Measurements from ENCODE around the gene ARHGEF39. TPM values are rescaled to one million over a fixed set of nuclear protein-coding genes. Genes with fewer than 3 reads are reported as not detected.

Gene ARHGEF39
- polyA plus RNA-seq, 4 donors, result 0.54 to 8.7 (median 3.3) TPM

DNA sequence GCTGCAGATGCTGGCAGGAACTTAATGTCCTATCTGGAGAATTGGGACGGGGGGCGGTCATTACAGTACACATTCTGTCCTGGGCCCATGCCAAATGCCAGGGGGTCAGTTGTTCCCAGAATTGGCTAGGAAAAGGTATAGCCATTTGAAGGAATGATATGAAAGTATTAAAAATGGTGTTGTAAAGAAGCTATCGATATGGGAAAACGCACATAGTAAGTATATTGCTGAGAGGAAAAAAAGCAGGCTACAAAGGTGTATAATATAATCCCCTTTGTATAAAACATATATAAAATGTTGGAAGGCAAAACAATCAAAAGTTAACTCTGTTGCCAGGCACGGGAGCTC lies 450 bp upstream of the ARHGEF39 start:
- Histone ChIP-seq H3K27ac (ENCODE audit: low read depth in 1 of 3, low read length in 2 of 3) (peak overlapping the region in 1 of 3 donors; percentile 71), H3K4me1 (ENCODE audit: control insufficient read depth in 3 of 3, insufficient read depth in 2 of 3, low read depth in 1 of 3, low read length in 2 of 3) (peaks cover 0 to 38% (median 2%) of the 10 kb centered on the region in 3 donors), H3K27me3 (ENCODE audit: control insufficient read depth in 3 of 3, insufficient read depth in 3 of 3, low read length in 3 of 3) (no peaks in the 10 kb centered on the region), H3K9me3 (ENCODE audit: control insufficient read depth in 2 of 2, insufficient read depth in 1 of 2, low read depth in 1 of 2, low read length in 1 of 2) (no peaks in the 10 kb centered on the region), H3K36me3 (ENCODE audit: control insufficient read depth in 3 of 3, insufficient read depth in 2 of 3, low read depth in 1 of 3, low read length in 3 of 3) (peaks cover 0 to 18% (median 0%) of the 10 kb centered on the region in 3 donors), H3K4me3 (ENCODE audit: low read depth in 1 of 3, low read length in 3 of 3) (peak overlapping the region; percentile 40 to 75 (median 40))
- FAIRE-seq (no peak), DNase-seq (no peak)
- 20 to 28% (median 21%) methylated on average over 5 of the region's 5 CpGs for WGBS, 3 donors

DNA sequence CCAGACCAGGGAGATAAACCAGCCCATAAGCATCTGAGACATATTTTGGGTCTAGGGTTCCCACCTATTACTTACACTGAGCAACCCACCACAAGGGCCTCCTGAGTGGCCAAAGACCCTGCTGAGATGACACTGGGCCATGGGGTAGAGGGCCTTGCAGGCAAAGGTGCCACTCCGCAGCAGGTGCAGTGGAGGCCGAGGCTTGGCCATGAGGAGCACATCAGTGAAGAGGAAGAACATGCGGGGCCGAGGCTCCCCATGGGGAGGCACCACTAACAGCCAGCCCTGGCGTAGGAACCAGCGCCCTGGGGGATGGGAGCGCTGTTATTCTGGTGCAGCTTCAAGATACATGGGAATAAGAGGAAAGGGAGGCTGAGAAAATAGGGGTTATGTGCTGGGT lies 2.6 kb downstream of the ARHGEF39 start:
- H3K27ac ChIP-seq (ENCODE audit: low read depth in 1 of 3, low read length in 2 of 3), result no peak overlapping the region

DNA sequence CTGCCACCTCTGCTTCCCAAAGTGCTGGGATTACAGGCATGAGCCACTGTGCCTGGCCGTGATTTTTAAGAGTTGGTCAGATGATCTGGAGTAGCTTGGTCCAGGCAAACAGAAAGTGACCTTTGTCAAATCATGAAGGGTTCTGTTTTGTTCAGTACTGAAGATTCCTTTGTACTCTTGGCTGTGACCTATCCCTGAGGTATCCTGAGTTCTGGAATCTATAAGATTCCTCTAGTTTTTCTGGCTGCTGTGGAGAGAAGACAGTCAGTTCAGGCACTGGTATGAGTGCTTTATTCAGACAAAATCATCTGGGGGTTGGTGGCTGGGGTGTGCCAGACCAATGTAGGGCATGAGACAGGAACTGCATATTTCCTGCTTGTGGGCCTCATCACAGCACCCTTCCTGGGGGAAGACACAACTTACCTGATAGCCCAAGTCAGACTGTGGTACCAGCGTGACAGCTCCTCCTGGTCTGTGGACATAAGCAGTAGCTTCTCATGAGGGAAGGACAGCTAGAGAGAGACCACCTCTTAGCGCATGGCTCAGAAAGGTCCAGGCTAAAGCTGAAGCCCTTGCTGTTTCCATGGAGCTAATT lies 3.1 kb downstream of the ARHGEF39 start:
- WGBS, 3 donors, result 58 to 67% (median 65%) methylated on average over 3 of the region's 3 CpGs
- Histone ChIP-seq H3K4me1 (ENCODE audit: control insufficient read depth in 3 of 3, insufficient read depth in 2 of 3, low read depth in 1 of 3, low read length in 2 of 3) (peaks cover 0 to 35% (median 4%) of the 10 kb centered on the region in 3 donors), H3K27ac (ENCODE audit: low read depth in 1 of 3, low read length in 2 of 3) (peak overlapping the region in 2 of 3 donors; percentile 57 to 62), H3K4me3 (ENCODE audit: low read depth in 1 of 3, low read length in 3 of 3) (no peak overlapping the region), H3K27me3 (ENCODE audit: control insufficient read depth in 3 of 3, insufficient read depth in 3 of 3, low read length in 3 of 3) (no peaks in the 10 kb centered on the region), H3K36me3 (ENCODE audit: control insufficient read depth in 3 of 3, insufficient read depth in 2 of 3, low read depth in 1 of 3, low read length in 3 of 3) (peaks cover 0 to 23% (median 0%) of the 10 kb centered on the region in 3 donors), H3K9me3 (ENCODE audit: control insufficient read depth in 2 of 2, insufficient read depth in 1 of 2, low read depth in 1 of 2, low read length in 1 of 2) (no peaks in the 10 kb centered on the region)
- no peak for FAIRE-seq
- DNase-seq, result no peak

More for the DNA sequence above, 2.6 kb downstream of the ARHGEF39 start:
- Histone ChIP-seq H3K27me3 (ENCODE audit: control insufficient read depth in 3 of 3, insufficient read depth in 3 of 3, low read length in 3 of 3) (no peaks in the 10 kb centered on the region), H3K36me3 (ENCODE audit: control insufficient read depth in 3 of 3, insufficient read depth in 2 of 3, low read depth in 1 of 3, low read length in 3 of 3) (peaks cover 0 to 23% (median 0%) of the 10 kb centered on the region in 3 donors), H3K4me3 (ENCODE audit: low read depth in 1 of 3, low read length in 3 of 3) (no peak overlapping the region), H3K4me1 (ENCODE audit: control insufficient read depth in 3 of 3, insufficient read depth in 2 of 3, low read depth in 1 of 3, low read length in 2 of 3) (peaks cover 0 to 30% (median 4%) of the 10 kb centered on the region in 3 donors), H3K9me3 (ENCODE audit: control insufficient read depth in 2 of 2, insufficient read depth in 1 of 2, low read depth in 1 of 2, low read length in 1 of 2) (no peaks in the 10 kb centered on the region)
- FAIRE-seq (no peak), DNase-seq (no peak)
- 84 to 92% (median 87%) methylated on average over 7 of the region's 7 CpGs for WGBS, 3 donors

DNA sequence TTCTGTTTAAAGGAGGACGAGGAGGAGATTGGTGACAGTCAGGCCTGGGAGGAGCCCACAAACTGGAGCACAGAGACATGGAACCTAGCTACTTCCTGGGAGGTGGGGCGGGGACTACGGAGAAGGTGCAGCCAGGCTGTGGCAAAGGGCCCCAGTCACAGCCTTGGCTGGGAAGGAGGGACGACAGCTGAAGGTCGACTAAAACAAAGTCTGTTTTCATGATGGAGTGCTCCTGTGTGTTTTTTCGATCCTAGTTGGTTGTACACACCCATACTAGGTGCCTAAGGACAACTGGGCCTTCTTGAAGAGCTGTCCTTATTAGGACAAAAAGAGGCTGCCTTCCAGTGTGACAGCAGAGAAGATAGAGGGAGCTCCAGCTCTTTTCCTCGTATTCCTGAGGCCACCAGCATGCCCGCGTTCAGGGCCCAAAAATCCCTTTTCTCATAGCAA lies 4.0 kb downstream of the ARHGEF39 start:
- H3K4me3 ChIP-seq (ENCODE audit: low read depth in 1 of 3, low read length in 3 of 3), result no peak overlapping the region
- H3K27ac ChIP-seq (ENCODE audit: low read depth in 1 of 3, low read length in 2 of 3), result peak overlapping the region; percentile 45 to 62 (median 57)
- H3K9me3 ChIP-seq (ENCODE audit: control insufficient read depth in 2 of 2, insufficient read depth in 1 of 2, low read depth in 1 of 2, low read length in 1 of 2), result no peaks in the 10 kb centered on the region
- peaks cover 0 to 39% (median 4%) of the 10 kb centered on the region in 3 donors for H3K4me1 ChIP-seq (ENCODE audit: control insufficient read depth in 3 of 3, insufficient read depth in 2 of 3, low read depth in 1 of 3, low read length in 2 of 3)
- DNase-seq (peak; percentile 58 to 77), FAIRE-seq (no peak)
- no peaks in the 10 kb centered on the region for H3K27me3 ChIP-seq (ENCODE audit: control insufficient read depth in 3 of 3, insufficient read depth in 3 of 3, low read length in 3 of 3)
- WGBS, 3 donors, result 19 to 34% (median 26%) methylated on average over 9 of the region's 9 CpGs
- peaks cover 0 to 23% (median 0%) of the 10 kb centered on the region in 3 donors for H3K36me3 ChIP-seq (ENCODE audit: control insufficient read depth in 3 of 3, insufficient read depth in 2 of 3, low read depth in 1 of 3, low read length in 3 of 3)

DNA sequence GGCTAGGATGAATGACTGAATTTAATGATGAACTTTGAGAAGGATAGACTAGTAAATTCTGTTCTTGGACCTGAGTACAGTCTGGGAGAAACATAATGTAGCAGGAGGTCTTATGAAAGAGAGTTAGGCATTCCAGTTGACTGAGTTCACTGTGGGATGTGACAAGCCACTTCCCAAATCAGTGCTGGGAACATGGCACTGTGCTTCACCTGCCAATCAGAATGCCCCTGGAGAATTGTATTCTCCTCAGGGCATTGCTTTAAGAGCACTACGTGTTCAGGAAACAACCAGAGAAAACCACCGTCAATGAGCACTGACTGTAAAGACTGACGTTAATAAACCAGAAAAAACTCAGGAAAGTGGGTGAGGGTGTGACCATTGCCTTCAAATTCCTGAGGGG lies 5.7 kb downstream of the ARHGEF39 start:
- Histone ChIP-seq H3K4me3 (ENCODE audit: low read depth in 1 of 3, low read length in 3 of 3) (peak overlapping the region in 2 of 3 donors; percentile 88 to 89), H3K9me3 (ENCODE audit: control insufficient read depth in 2 of 2, insufficient read depth in 1 of 2, low read depth in 1 of 2, low read length in 1 of 2) (no peaks in the 10 kb centered on the region), H3K27me3 (ENCODE audit: control insufficient read depth in 3 of 3, insufficient read depth in 3 of 3, low read length in 3 of 3) (no peaks in the 10 kb centered on the region), H3K36me3 (ENCODE audit: control insufficient read depth in 3 of 3, insufficient read depth in 2 of 3, low read depth in 1 of 3, low read length in 3 of 3) (peaks cover 0 to 23% (median 0%) of the 10 kb centered on the region in 3 donors), H3K4me1 (ENCODE audit: control insufficient read depth in 3 of 3, insufficient read depth in 2 of 3, low read depth in 1 of 3, low read length in 2 of 3) (peaks cover 0 to 33% (median 4%) of the 10 kb centered on the region in 3 donors), H3K27ac (ENCODE audit: low read depth in 1 of 3, low read length in 2 of 3) (peak overlapping the region in 2 of 3 donors; percentile 65 to 90)
- 42 to 58% (median 47%) methylated on average over 3 of the region's 3 CpGs for WGBS, 3 donors
- DNase-seq (no peak), FAIRE-seq (no peak)

DNA sequence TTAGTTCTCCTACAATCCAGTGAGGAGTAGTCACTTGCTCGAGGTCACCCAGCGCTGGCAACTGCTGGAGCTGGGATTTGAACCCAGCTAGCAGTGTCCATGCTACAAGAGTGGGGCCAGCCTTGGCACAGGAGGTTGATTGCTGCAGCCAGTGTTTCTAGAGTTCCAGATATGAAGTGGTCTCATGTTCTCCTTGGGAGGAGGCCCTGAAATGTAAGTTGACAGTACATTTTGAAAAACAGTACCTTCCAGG lies 6.1 kb downstream of the ARHGEF39 start:
- WGBS, 3 donors, result 0 to 5% (median 1%) methylated on average over 2 of the region's 2 CpGs
- FAIRE-seq (no peak), DNase-seq (no peak)
- Histone ChIP-seq H3K27ac (ENCODE audit: low read depth in 1 of 3, low read length in 2 of 3) (peak overlapping the region; percentile 90 to 98 (median 90)), H3K27me3 (ENCODE audit: control insufficient read depth in 3 of 3, insufficient read depth in 3 of 3, low read length in 3 of 3) (no peaks in the 10 kb centered on the region), H3K36me3 (ENCODE audit: control insufficient read depth in 3 of 3, insufficient read depth in 2 of 3, low read depth in 1 of 3, low read length in 3 of 3) (peaks cover 0 to 23% (median 0%) of the 10 kb centered on the region in 3 donors), H3K9me3 (ENCODE audit: control insufficient read depth in 2 of 2, insufficient read depth in 1 of 2, low read depth in 1 of 2, low read length in 1 of 2) (no peaks in the 10 kb centered on the region), H3K4me3 (ENCODE audit: low read depth in 1 of 3, low read length in 3 of 3) (peak overlapping the region; percentile 66 to 89 (median 88)), H3K4me1 (ENCODE audit: control insufficient read depth in 3 of 3, insufficient read depth in 2 of 3, low read depth in 1 of 3, low read length in 2 of 3) (peaks cover 0 to 29% (median 4%) of the 10 kb centered on the region in 3 donors)

DNA sequence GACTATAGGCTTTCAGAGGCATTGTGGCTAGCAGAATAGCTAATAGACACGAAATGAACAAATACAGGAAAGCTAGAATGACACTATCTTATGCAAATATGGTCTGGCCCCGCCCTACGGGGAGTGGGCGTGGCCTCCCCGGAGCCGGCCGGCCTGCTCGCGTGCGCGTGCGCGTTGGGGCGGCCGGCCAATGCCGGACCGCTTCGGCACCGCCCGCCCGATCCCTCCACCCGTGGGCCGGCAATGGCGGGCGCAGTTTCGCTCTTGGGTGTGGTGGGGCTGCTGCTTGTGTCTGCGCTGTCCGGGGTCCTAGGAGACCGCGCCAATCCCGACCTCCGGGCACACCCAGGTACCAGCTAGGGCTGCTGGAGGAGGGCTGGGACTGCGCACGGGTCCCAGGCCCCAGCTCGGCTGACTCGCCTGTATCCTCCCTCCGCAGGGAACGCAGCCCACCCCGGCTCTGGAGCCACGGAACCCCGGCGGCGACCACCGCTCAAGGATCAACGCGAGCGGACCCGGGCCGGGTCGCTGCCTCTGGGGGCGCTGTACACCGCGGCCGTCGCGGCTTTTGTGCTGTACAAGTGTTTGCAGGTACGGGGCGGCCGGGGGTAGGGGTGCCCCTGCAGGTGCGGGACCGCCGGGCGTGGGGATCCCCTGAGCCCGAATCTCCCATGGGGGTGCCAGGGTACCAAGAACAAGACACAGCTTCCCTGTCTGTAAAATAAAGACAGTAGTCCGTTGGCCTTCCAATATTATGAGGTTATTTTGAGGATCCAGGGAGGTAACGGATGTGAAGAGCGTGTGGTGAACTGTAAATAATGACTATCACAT lies 6.6 kb downstream of the ARHGEF39 start, which contains the start of gene CCDC107:
Gene CCDC107 (plus strand): TSS at position 156 of the 831 bp plus-strand sequence. CDS start 88 bp downstream, at position 244.
- 0% methylated on average over 67 of the region's 67 CpGs for WGBS, 3 donors
- Histone ChIP-seq H3K4me3 (ENCODE audit: low read depth in 1 of 3, low read length in 3 of 3) (peak within 1 kb of the TSS; percentile 66 to 89 (median 88)), H3K36me3 (ENCODE audit: control insufficient read depth in 3 of 3, insufficient read depth in 2 of 3, low read depth in 1 of 3, low read length in 3 of 3) (peaks cover 0 to 23% (median 0%) of the 10 kb centered on the region in 3 donors), H3K4me1 (ENCODE audit: control insufficient read depth in 3 of 3, insufficient read depth in 2 of 3, low read depth in 1 of 3, low read length in 2 of 3) (peaks cover 0 to 29% (median 4%) of the 10 kb centered on the region in 3 donors), H3K9me3 (ENCODE audit: control insufficient read depth in 2 of 2, insufficient read depth in 1 of 2, low read depth in 1 of 2, low read length in 1 of 2) (no peaks in the 10 kb centered on the region), H3K27me3 (ENCODE audit: control insufficient read depth in 3 of 3, insufficient read depth in 3 of 3, low read length in 3 of 3) (no peaks in the 10 kb centered on the region), H3K27ac (ENCODE audit: low read depth in 1 of 3, low read length in 2 of 3) (peak within 1 kb of the TSS; percentile 90 to 98 (median 90))
- DNase-seq (peak; percentile 83 to 92), FAIRE-seq (no peak)

DNA sequence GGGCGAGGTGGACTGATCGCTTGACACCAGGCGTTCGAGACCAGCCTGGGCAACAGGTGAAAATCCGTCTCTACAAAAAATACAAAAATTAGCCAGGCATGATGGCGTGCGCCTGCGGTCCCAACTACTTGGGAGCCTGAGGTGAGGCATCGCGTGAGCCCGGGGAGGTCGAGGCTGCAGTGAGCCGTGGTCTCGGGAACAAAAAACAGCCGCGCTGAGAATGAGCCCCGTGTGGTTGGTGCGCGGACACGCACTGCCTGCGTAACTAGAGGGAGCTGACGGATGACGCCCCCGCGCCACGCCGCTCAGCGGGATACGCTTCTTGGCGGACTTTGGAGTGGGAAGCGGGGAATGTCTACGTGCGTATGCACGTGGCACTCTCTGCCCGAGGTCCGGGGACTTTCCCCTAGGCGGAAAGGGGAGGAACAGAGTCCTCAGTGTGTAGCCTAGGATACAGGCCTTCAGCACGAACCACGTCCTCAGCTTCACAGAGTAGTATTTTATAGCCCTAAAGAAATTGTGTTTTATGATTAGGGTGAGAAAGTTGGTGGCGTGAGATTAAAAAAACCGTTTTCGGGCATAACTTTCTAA lies 7.4 kb downstream of the ARHGEF39 start, which contains the start of gene RMRP:
Gene RMRP (minus strand): TSS at position 474 of the 591 bp plus-strand sequence.
- peak within 1 kb of the TSS; percentile 66 to 89 (median 88) for H3K4me3 ChIP-seq (ENCODE audit: low read depth in 1 of 3, low read length in 3 of 3)
- DNase-seq (peak; percentile 99), FAIRE-seq (no peak)
- peak within 1 kb of the TSS; percentile 90 to 98 (median 90) for H3K27ac ChIP-seq (ENCODE audit: low read depth in 1 of 3, low read length in 2 of 3)
- WGBS, 3 donors, result 0 to 1% (median 0%) methylated on average over 42 of the region's 42 CpGs
- H3K27me3 ChIP-seq (ENCODE audit: control insufficient read depth in 3 of 3, insufficient read depth in 3 of 3, low read length in 3 of 3), result no peaks in the 10 kb centered on the region
- H3K36me3 ChIP-seq (ENCODE audit: control insufficient read depth in 3 of 3, insufficient read depth in 2 of 3, low read depth in 1 of 3, low read length in 3 of 3), result peaks cover 0 to 23% (median 0%) of the 10 kb centered on the region in 3 donors
- peaks cover 0 to 29% (median 4%) of the 10 kb centered on the region in 3 donors for H3K4me1 ChIP-seq (ENCODE audit: control insufficient read depth in 3 of 3, insufficient read depth in 2 of 3, low read depth in 1 of 3, low read length in 2 of 3)
- no peaks in the 10 kb centered on the region for H3K9me3 ChIP-seq (ENCODE audit: control insufficient read depth in 2 of 2, insufficient read depth in 1 of 2, low read depth in 1 of 2, low read length in 1 of 2)
